H54 (cell line): Measurements from ENCODE around the gene GNAT3.

Experiments
- DNase-seq: peaks from one replicate; pipeline ENCODE4 v3.0.0; 2011; ENCODE audit warnings: low spot score, mixed read lengths; ENCODE audit not compliant: insufficient read length
- FAIRE-seq: peaks from 3 replicates; lab custom pipeline; 2011; peaks lifted over from hg19 to GRCh38; lab: Jason Lieb, UNC
- POLR2A ChIP-seq: IDR thresholded peaks from 2 replicates; pipeline ENCODE4 v1.6.1; 2011; ENCODE audit warnings: low read depth, mild to moderate bottlenecking, low read length

The GNAT3 gene

GRCh38 chr7:80463272-80463920 lies 48.5 kb downstream of the GNAT3 start:
- no peak for TF ChIP-seq POLR2A
- FAIRE-seq: no peak
- DNase-seq: no peak

- FAIRE-seq (no peak), DNase-seq (no peak)
- TF ChIP-seq POLR2A: no peak
Observed at GRCh38 chr7:80460857-80461256, 51.0 kb downstream of the GNAT3 start.

- TF ChIP-seq POLR2A: no peak
- FAIRE-seq (peak; percentile 50), DNase-seq (no peak)
Observed at GRCh38 chr7:80459776-80460510, 51.9 kb downstream of the GNAT3 start.

- no peak for DNase-seq
- TF ChIP-seq POLR2A: no peak
- peak; percentile 82 for FAIRE-seq
Observed at GRCh38 chr7:80458822-80459725, 52.8 kb downstream of the GNAT3 start.

- no peak for FAIRE-seq
- TF ChIP-seq POLR2A: no peak
- DNase-seq: no peak
Observed at GRCh38 chr7:80453699-80454340, 58.0 kb downstream of the GNAT3 start.

GRCh38 chr7:80450621-80451308 lies 61.1 kb downstream of the GNAT3 start:
- FAIRE-seq (peak; percentile 74), DNase-seq (no peak)
- TF ChIP-seq POLR2A: no peak

GRCh38 chr7:80449836-80450235 lies 62.0 kb downstream of the GNAT3 start:
- FAIRE-seq: no peak
- no peak for TF ChIP-seq POLR2A

GRCh38 chr7:80445351-80445750 lies 66.5 kb downstream of the GNAT3 start:
- DNase-seq (no peak), FAIRE-seq (no peak)
- TF ChIP-seq POLR2A: no peak

More at GRCh38 chr7:80449836-80450235, 62.0 kb downstream of the GNAT3 start:
- no peak for DNase-seq

- no peak for TF ChIP-seq POLR2A
- DNase-seq: no peak
- no peak for FAIRE-seq
Observed at GRCh38 chr7:80444811-80445210, 67.1 kb downstream of the GNAT3 start.

GRCh38 chr7:80443325-80443724 lies 68.5 kb downstream of the GNAT3 start:
- FAIRE-seq (no peak), DNase-seq (no peak)
- TF ChIP-seq POLR2A: no peak

GRCh38 chr7:80440883-80441282 lies 71.0 kb downstream of the GNAT3 start:
- no peak for TF ChIP-seq POLR2A
- FAIRE-seq: no peak
- DNase-seq: no peak

- FAIRE-seq (peak; percentile 74), DNase-seq (no peak)
- TF ChIP-seq POLR2A: no peak
Observed at GRCh38 chr7:80439894-80440821, 71.7 kb downstream of the GNAT3 start.
